Measurements from ENCODE around the gene SPOCK3. TPM values are rescaled to one million over a fixed set of nuclear protein-coding genes. Genes with fewer than 3 reads are reported as not detected.

SPOCK3 gene
- total RNA-seq, 4 donors from 2014 or later, result not detected

DNA sequence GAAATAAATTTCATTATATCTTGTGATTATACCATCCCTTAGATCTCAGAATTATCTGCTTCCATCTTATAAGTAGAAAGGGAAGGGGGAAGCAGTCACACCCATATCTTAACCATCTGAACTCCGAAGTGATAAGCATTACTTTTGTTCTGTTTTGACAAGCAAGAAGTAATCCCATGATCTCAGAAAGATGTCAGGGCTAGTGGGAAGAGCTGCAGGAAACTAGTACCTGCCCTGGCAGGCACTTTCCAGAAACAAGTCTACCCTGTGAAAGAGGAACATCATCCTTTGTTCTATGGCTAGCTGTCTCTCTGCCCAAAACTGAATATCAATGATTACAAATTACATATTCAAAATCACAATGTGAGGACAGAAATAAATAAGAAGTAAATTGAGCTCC lies 244.4 kb downstream of the SPOCK3 start:
- H3K9me3 ChIP-seq, result no peaks in the 10 kb centered on the region
- intact Hi-C loops (cut with DNase I), result no loop called here
- TF ChIP-seq, protein P1, sequence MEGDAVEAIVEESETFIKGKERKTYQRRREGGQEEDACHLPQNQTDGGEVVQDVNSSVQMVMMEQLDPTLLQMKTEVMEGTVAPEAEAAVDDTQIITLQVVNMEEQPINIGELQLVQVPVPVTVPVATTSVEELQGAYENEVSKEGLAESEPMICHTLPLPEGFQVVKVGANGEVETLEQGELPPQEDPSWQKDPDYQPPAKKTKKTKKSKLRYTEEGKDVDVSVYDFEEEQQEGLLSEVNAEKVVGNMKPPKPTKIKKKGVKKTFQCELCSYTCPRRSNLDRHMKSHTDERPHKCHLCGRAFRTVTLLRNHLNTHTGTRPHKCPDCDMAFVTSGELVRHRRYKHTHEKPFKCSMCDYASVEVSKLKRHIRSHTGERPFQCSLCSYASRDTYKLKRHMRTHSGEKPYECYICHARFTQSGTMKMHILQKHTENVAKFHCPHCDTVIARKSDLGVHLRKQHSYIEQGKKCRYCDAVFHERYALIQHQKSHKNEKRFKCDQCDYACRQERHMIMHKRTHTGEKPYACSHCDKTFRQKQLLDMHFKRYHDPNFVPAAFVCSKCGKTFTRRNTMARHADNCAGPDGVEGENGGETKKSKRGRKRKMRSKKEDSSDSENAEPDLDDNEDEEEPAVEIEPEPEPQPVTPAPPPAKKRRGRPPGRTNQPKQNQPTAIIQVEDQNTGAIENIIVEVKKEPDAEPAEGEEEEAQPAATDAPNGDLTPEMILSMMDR (IDR thresholded peaks at IDR 0.05), result no peak
- no peak for TF ChIP-seq POLR2A (IDR thresholded peaks at IDR 0.05)
- WGBS, 2 donors, result 19 to 21% methylated on average over 1 of the region's 1 CpG
- H3K36me3 ChIP-seq, result no peaks in the 10 kb centered on the region
- DNase-seq, result no peak
- H3K4me1 ChIP-seq, result no peaks in the 10 kb centered on the region
- H3K27ac ChIP-seq, result no peak overlapping the region
- no peak overlapping the region for H3K4me3 ChIP-seq
- H3K27me3 ChIP-seq, result peaks cover 0 to 7% (median 0%) of the 10 kb centered on the region in 4 donors

DNA sequence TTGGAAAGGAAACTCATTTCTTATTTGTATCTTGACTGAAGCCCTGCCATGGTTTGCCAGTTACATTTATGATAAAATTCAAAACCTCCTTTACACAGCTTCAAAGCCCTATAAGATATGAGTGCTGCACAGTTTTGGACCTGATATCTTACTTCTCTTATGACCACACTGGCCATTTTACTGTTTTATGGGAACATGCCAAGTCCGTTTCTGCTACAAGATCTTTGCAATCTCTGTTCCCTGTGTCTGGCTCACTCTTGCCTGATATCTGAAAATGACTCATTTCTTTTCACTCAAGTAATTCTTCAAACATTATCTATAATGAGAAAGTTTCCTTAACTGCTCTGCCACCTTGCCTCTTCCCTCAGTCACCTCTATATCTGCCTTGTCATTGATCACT lies 247.3 kb downstream of the SPOCK3 start:
- Histone ChIP-seq H3K4me1 (no peaks in the 10 kb centered on the region), H3K27ac (no peak overlapping the region), H3K4me3 (no peak overlapping the region), H3K9me3 (no peaks in the 10 kb centered on the region), H3K27me3 (no peaks in the 10 kb centered on the region), H3K36me3 (no peaks in the 10 kb centered on the region)
- TF ChIP-seq, protein P1 (IDR thresholded peaks at IDR 0.05), result no peak
- no peak for TF ChIP-seq POLR2A (IDR thresholded peaks at IDR 0.05)
- 33 to 58% methylated on average over 1 of the region's 1 CpG for WGBS, 2 donors
- no peak for DNase-seq
- intact Hi-C loops (cut with DNase I), result no loop called here

DNA sequence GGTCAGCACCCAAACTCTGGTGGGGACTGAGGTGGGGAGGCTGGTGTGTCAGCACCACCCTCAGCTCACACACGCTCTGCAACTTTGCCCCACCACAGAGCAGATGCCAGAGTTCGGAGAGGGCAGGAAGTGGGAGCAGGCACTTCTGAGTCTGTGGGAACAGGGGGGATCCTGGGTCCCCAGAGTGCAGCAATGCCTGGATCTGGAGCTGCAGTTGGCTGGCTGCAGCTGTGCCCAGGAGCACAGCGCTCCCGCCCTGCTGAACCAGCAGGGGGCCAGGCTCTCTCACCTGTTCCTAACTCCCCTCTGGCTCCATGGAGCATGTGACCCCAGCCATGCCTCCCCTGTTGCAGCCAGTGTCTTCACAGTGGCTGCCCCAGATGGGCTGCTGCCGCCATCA lies 252.4 kb downstream of the SPOCK3 start:
- Histone ChIP-seq H3K4me3 (no peak overlapping the region), H3K4me1 (no peaks in the 10 kb centered on the region), H3K27me3 (no peaks in the 10 kb centered on the region), H3K27ac (no peak overlapping the region), H3K36me3 (no peaks in the 10 kb centered on the region), H3K9me3 (peaks cover 0 to 8% (median 0%) of the 10 kb centered on the region in 3 donors)
- TF ChIP-seq POLR2A (IDR thresholded peaks at IDR 0.05), result no peak
- TF ChIP-seq, protein P1 (IDR thresholded peaks at IDR 0.05), result no peak
- intact Hi-C loops (cut with DNase I), result no loop called here
- WGBS, 2 donors, result 78 to 89% methylated on average over 1 to 3 of the region's 5 CpGs
- no peak for DNase-seq

DNA sequence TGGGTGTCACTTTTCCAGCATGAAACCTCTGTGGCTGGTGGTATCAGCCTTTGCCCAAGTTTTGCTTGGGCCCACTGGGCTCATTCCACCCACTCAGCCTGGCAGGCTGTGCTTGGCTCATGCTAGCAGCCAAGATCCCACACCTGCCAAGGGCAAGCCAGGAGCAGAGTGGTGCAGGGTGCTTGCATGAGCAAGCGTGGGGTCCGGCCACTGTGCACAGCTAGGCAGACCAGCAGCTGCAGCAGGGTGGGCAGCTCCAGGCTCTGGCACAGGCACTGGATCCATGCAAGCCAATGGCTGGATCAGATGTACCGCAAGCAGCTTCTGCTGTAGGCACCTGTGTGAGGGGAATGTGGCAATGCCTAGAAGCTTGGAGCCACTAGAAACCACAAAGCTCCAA lies 253.9 kb downstream of the SPOCK3 start:
- H3K4me1 ChIP-seq, result no peaks in the 10 kb centered on the region
- no peaks in the 10 kb centered on the region for H3K36me3 ChIP-seq
- DNase-seq, result no peak
- WGBS, 2 donors, result 100% methylated on average over 2 of the region's 3 CpGs
- H3K27me3 ChIP-seq, result no peaks in the 10 kb centered on the region
- H3K4me3 ChIP-seq, result no peak overlapping the region
- intact Hi-C loops (cut with DNase I), result no loop called here
- H3K27ac ChIP-seq, result no peak overlapping the region
- TF ChIP-seq POLR2A (IDR thresholded peaks at IDR 0.05), result no peak
- TF ChIP-seq, protein P1 (IDR thresholded peaks at IDR 0.05), result no peak
- H3K9me3 ChIP-seq, result peaks cover 0 to 8% (median 0%) of the 10 kb centered on the region in 3 donors

DNA sequence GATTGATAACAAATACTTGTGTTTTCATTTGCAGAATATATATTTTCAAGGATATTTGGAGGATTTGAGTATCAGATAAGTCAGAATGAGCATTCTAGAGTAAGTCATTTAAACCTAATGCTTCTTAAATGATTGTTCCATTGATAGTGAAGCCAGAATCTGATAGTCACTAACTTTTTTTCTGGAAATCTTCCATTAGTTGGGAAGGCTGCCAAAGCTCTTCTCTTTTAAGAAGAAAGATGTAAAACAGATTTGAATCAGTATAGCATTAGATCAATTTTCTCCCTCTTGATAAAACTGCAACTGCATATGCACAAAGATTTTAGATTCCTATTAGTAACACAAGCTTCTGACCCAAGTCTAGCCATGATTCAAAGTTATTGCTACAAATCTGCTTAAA lies 256.7 kb downstream of the SPOCK3 start:
- intact Hi-C loops (cut with DNase I), result no loop called here
- Histone ChIP-seq H3K4me3 (no peak overlapping the region), H3K9me3 (peaks cover 0 to 8% (median 0%) of the 10 kb centered on the region in 3 donors), H3K27me3 (no peaks in the 10 kb centered on the region), H3K27ac (no peak overlapping the region), H3K36me3 (no peaks in the 10 kb centered on the region), H3K4me1 (no peaks in the 10 kb centered on the region)
- no peak for TF ChIP-seq POLR2A (IDR thresholded peaks at IDR 0.05)
- TF ChIP-seq, protein P1 (IDR thresholded peaks at IDR 0.05), result no peak
- DNase-seq, result no peak
